B cell (primary cell): ENCODE results near the gene SCAF11. TPM values are rescaled to one million over a fixed set of nuclear protein-coding genes. Genes with fewer than 3 reads are reported as not detected.
A peak's percentile ranks its signal among the peaks of the same experiment; 100 is the strongest.
"Not testable (repeated sequence)": the region's sequence is repeated elsewhere in the genome, so short reads cannot be mapped to it uniquely, and the experiment has no call there.

Experiments used
- ATAC-seq: fragments of 200-7000 bp; cut with Tn5 transposase; one replicate; pipeline ENCODE4 v1.10.0; 2021; ENCODE audit warnings: low read depth, mild to moderate bottlenecking, moderate number of reproducible peaks, moderate library complexity
- CTCF ChIA-PET: fragments of 350-600 bp; sonication (Branson Sonifier 250); formaldehyde crosslinking; loops from one replicate; lab custom pipeline; 2021; ENCODE audit warnings: antibody characterized with exemption, inconsistent platforms; lab: Charles Lee
- POLR2A ChIA-PET: fragments of 350-600 bp; sonication (Branson Sonifier 250); formaldehyde crosslinking; loops from one replicate; lab custom pipeline; 2021; ENCODE audit warnings: antibody characterized with exemption; lab: Charles Lee
- DNase-seq: peaks from one replicate; pipeline ENCODE4 v3.0.0; 2013
- H2AFZ ChIP-seq: 2 replicates; pipeline ENCODE4 v1.6.1; 2012; ENCODE audit warnings: mild to moderate bottlenecking, low read depth, low read length; ENCODE audit not compliant: insufficient read depth, poor library complexity, severe bottlenecking
- H3K27ac ChIP-seq, 2 donors: 1 replicate in 1 of 2; 2 replicates in 1 of 2; pipeline ENCODE4 v1.5.1; 2012 to 2013; ENCODE audit warnings: low read length in 2 of 2, mild to moderate bottlenecking in 2 of 2, moderate library complexity in 1 of 2
- H3K27me3 ChIP-seq, 4 experiments: fragments of 200-600 bp in 1 of 4; sonication (generic) in 1 of 4; replicated peaks in 1 of 4; 1 replicate in 2 of 4; 2 replicates in 2 of 4; pipeline versions ENCODE4 v1.6.1 to v1.7.0; 2013 to 2016; ENCODE audit warnings: low read length in 3 of 4, mild to moderate bottlenecking in 2 of 4, mixed read lengths in 1 of 4, moderate library complexity in 1 of 4; ENCODE audit not compliant: insufficient read depth in 4 of 4, control insufficient read depth in 3 of 4; ENCODE audit errors: control extremely low read depth in 1 of 4
- H3K36me3 ChIP-seq, 2 experiments: replicated peaks in 1 of 2; 1 replicate in 1 of 2; 2 replicates in 1 of 2; pipeline versions ENCODE4 v1.6.1 to v1.7.1; 2013; ENCODE audit warnings: low read length in 1 of 2; ENCODE audit not compliant: insufficient read depth in 2 of 2, control insufficient read depth in 1 of 2; ENCODE audit errors: control extremely low read depth in 1 of 2, extremely low read depth in 1 of 2
- H3K4me1 ChIP-seq, 2 donors: fragments of 200-600 bp in 1 of 2; sonication (generic) in 1 of 2; 1 replicate in 1 of 2; 2 replicates in 1 of 2; pipeline versions ENCODE4 v1.5.1 to v1.6.1; 2013 to 2017; ENCODE audit warnings: low read length in 2 of 2; ENCODE audit not compliant: control insufficient read depth in 2 of 2, insufficient read depth in 2 of 2
- H3K4me2 ChIP-seq: replicated peaks from 2 replicates; pipeline ENCODE3; 2012; ENCODE audit warnings: mild to moderate bottlenecking, low read depth, low read length; ENCODE audit not compliant: poor library complexity, severe bottlenecking
- H3K4me3 ChIP-seq, 5 experiments: fragments of 200-600 bp in 1 of 5; sonication (generic) in 1 of 5; 1 replicate in 3 of 5; 2 replicates in 2 of 5; pipeline versions ENCODE4 v1.5.1 to v1.7.0; 2011 to 2016; ENCODE audit warnings: low read length in 4 of 5, mild to moderate bottlenecking in 4 of 5, low read depth in 2 of 5, control low read depth in 1 of 5, moderate library complexity in 1 of 5; ENCODE audit not compliant: insufficient read depth in 1 of 5; ENCODE audit errors: control extremely low read depth in 1 of 5, extremely low read depth in 1 of 5
- H3K79me2 ChIP-seq: fragments of 200-600 bp; sonication (generic); one replicate; pipeline ENCODE4 v1.6.0; 2016; ENCODE audit warnings: low read length; ENCODE audit not compliant: control insufficient read depth, insufficient read depth
- H3K9ac ChIP-seq: fragments of 200-600 bp; sonication (generic); 2 replicates; pipeline ENCODE4 v1.6.1; 2017; ENCODE audit warnings: mild to moderate bottlenecking, low read length, moderate library complexity
- H3K9me3 ChIP-seq, 3 donors: one replicate each; pipeline versions ENCODE4 v1.6.1 to v1.7.1; 2013; ENCODE audit warnings: low read length in 2 of 3; ENCODE audit not compliant: control insufficient read depth in 2 of 3, insufficient read depth in 1 of 3; ENCODE audit errors: control extremely low read depth in 1 of 3
- H4K20me1 ChIP-seq: 2 replicates; pipeline ENCODE4 v1.6.0; 2012; ENCODE audit warnings: mild to moderate bottlenecking, low read length; ENCODE audit not compliant: insufficient read depth, control insufficient read depth, poor library complexity, severe bottlenecking
- H3K27ac Mint-ChIP-seq: one replicate; pipeline ENCODE4 v1.8.0; 2021; ENCODE audit warnings: mixed read lengths
- H3K27me3 Mint-ChIP-seq: one replicate; pipeline ENCODE4 v1.8.0; 2021; ENCODE audit warnings: mixed read lengths
- H3K4me1 Mint-ChIP-seq: one replicate; pipeline ENCODE4 v1.8.0; 2021; ENCODE audit warnings: mixed read lengths
- H3K4me3 Mint-ChIP-seq: one replicate; pipeline ENCODE4 v1.8.0; 2021; ENCODE audit warnings: mixed read lengths
- H3K9me3 Mint-ChIP-seq: one replicate; pipeline ENCODE4 v1.8.0; 2022; ENCODE audit warnings: mixed read lengths; ENCODE audit not compliant: insufficient read depth
- CTCF ChIP-seq: fragments of 200-600 bp; IDR thresholded peaks from one replicate; pipeline ENCODE4 v1.8.0; 2022; ENCODE audit warnings: antibody characterized with exemption, mild to moderate bottlenecking
- EZH2 ChIP-seq: IDR thresholded peaks from 2 replicates; pipeline ENCODE4 v1.6.1; 2012; ENCODE audit warnings: borderline replicate concordance, low read depth, mild to moderate bottlenecking, moderate library complexity, low read length; ENCODE audit not compliant: insufficient read depth, poor library complexity, severe bottlenecking
- WGBS: methylation state at CpG from one replicate; pipeline ENCODE4 v1.1.5; 2013; ENCODE audit warnings: missing lambda C conversion rate; ENCODE audit not compliant: insufficient coverage; 5-methylcytosine and 5-hydroxymethylcytosine counted together
- intact Hi-C: fragments of 100-400 bp; cut with micrococcal nuclease; formaldehyde crosslinking; loops from one replicate; pipeline ENCODE4 v1.10.0; 2022
- polyA minus RNA-seq: library from RNA; depleted of rRNA, polyadenylated mRNA; stranded (reverse); fragments of >200 nt; gene quantifications from 2 replicates; pipeline ENCODE4 v1.2.3, GENCODE V29; 2012
- polyA plus RNA-seq: library from polyadenylated mRNA; depleted of rRNA; stranded (reverse); fragments of >200 nt; gene quantifications from 2 replicates; pipeline ENCODE4 v1.2.3, GENCODE V29; 2012
- total RNA-seq, 2 donors: library from RNA; stranded (reverse); fragments of 120-200 nt in 1 of 2; gene quantifications; 1 replicate in 1 of 2; 2 replicates in 1 of 2; pipeline versions ENCODE4 v1.2.3 to v1.2.4, GENCODE V29; 2013 to 2022

Gene SCAF11
- total RNA-seq (247 and 272 TPM in 2 replicates), polyA plus RNA-seq (76.1 and 90.0 TPM in 2 replicates), polyA minus RNA-seq (87.1 and 121 TPM in 2 replicates)
- total RNA-seq (2013), result 212 TPM

- ChIA-PET CTCF (interaction anchor here (0.6 to 3.1 kb wide), 10 partner anchors 15 to 1030 kb away, joined by 3 to 12 read pairs (median 4); partner anchors contain the start of gene SLC38A1), POLR2A (interaction anchor here (0.6 to 2.5 kb wide), 9 partner anchors 24 to 1377 kb away, joined by 3 to 13 read pairs (median 3); partner anchors contain the start of gene SLC38A1)
- H3K4me1 Mint-ChIP-seq, result peaks cover 44% of the 10 kb centered on the region
- H3K27ac Mint-ChIP-seq, result peak within 1 kb of the TSS; percentile 99
- Histone ChIP-seq H3K27ac (peak within 1 kb of the TSS; percentile 93 to 98), H2AFZ (peak within 1 kb of the TSS; percentile 95), H3K4me3 (peak within 1 kb of the TSS; percentile 83 to 100 (median 95)), H3K9ac (peak within 1 kb of the TSS; percentile 98), H3K79me2 (peaks cover 45% of the 10 kb centered on the region), H3K4me1 (peaks cover 37 to 38% of the 10 kb centered on the region in 2 donors), H4K20me1 (peaks cover 12% of the 10 kb centered on the region), H3K27me3 (no peaks in the 10 kb centered on the region), H3K36me3 (no peaks in the 10 kb centered on the region), H3K4me2 (peak within 1 kb of the TSS; percentile 93), H3K9me3 (no peaks in the 10 kb centered on the region)
- intact Hi-C loops, result loop anchor here (1.0 to 10.0 kb wide), 12 partner anchors 17 to 1227 kb away; partner anchors contain the start of genes ANO6, SLC38A1 and SLC38A2
- under 1% methylated on average over 54 of the region's 54 CpGs for WGBS
- TF ChIP-seq EZH2 (no peak), CTCF (peak; percentile 83)
- H3K9me3 Mint-ChIP-seq, result no peaks in the 10 kb centered on the region
- peak; percentile 86 for ATAC-seq
- H3K4me3 Mint-ChIP-seq, result peak within 1 kb of the TSS; percentile 97
- no peaks in the 10 kb centered on the region for H3K27me3 Mint-ChIP-seq
- DNase-seq, result peak; percentile 100
Measured at GRCh38 chr12:45990468-45991283, at the start of gene SCAF11. Gene SCAF11 (minus strand): TSS chr12:45990574. CDS start chr12:45964167, 26,407 bp downstream.

GRCh38 chr12:46037066-46037465 lies 46.7 kb upstream of the SCAF11 start:
- H4K20me1 ChIP-seq, result not testable (repeated sequence)

More at GRCh38 chr12:46037066-46037465, 46.7 kb upstream of the SCAF11 start:
- H3K27ac ChIP-seq, H3K9me3 Mint-ChIP-seq, H3K27ac Mint-ChIP-seq, ATAC-seq, H3K9ac ChIP-seq, H3K27me3 ChIP-seq, H3K4me1 ChIP-seq, H3K36me3 ChIP-seq, H3K4me3 Mint-ChIP-seq, H3K79me2 ChIP-seq, H3K9me3 ChIP-seq, H3K4me1 Mint-ChIP-seq, intact Hi-C loops, DNase-seq, H3K4me3 ChIP-seq, H3K4me2 ChIP-seq, H2AFZ ChIP-seq, POLR2A ChIA-PET: not testable (repeated sequence)
- CTCF ChIA-PET, result interaction anchor here (0.5 kb wide), 1 partner anchor 43 kb away, joined by 3 read pairs; no protein-coding TSS in a partner anchor
- 0% methylated on average over 1 of the region's 4 CpGs for WGBS
- H3K27me3 Mint-ChIP-seq, result peaks cover 37% of the 10 kb centered on the region
